Loucy (cell line): ENCODE results near the gene GFY.

Experiments
- EZH2phosphoT487 ChIP-seq: fragments of 200-600 bp; IDR thresholded peaks from 2 replicates; pipeline ENCODE4 v1.6.1; 2018; ENCODE audit warnings: antibody characterized with exemption, mild to moderate bottlenecking, moderate library complexity, borderline replicate concordance
- TF ChIP-seq, protein P1 (sequence below): fragments of 200-600 bp; sonication (generic); conservative IDR thresholded peaks from 2 replicates; pipeline ENCODE4 v1.5.1; 2014; ENCODE audit warnings: mild to moderate bottlenecking, antibody characterized with exemption, low read length

DNA sequence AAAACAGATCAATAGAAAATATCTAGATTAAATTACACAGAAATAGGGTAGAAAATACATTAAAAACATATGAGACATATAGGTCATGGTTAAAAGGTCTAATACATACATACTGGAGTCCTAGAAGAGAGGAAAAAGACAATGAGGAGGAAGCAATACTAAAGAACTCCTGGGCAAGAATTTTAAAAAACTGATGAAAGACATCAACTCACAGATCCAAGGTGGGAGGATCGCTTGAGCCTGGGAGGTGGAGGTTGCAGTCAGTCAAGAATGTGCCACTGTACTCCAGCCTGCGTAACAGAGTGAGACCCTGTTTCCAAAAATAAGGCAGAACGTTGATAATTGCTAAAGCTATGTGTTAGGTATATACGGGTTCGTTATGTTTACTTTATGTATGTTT, 42.5 kb upstream of the GFY start:
- TF ChIP-seq, protein P1, sequence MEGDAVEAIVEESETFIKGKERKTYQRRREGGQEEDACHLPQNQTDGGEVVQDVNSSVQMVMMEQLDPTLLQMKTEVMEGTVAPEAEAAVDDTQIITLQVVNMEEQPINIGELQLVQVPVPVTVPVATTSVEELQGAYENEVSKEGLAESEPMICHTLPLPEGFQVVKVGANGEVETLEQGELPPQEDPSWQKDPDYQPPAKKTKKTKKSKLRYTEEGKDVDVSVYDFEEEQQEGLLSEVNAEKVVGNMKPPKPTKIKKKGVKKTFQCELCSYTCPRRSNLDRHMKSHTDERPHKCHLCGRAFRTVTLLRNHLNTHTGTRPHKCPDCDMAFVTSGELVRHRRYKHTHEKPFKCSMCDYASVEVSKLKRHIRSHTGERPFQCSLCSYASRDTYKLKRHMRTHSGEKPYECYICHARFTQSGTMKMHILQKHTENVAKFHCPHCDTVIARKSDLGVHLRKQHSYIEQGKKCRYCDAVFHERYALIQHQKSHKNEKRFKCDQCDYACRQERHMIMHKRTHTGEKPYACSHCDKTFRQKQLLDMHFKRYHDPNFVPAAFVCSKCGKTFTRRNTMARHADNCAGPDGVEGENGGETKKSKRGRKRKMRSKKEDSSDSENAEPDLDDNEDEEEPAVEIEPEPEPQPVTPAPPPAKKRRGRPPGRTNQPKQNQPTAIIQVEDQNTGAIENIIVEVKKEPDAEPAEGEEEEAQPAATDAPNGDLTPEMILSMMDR: no peak
- TF ChIP-seq EZH2phosphoT487: no peak
